Measurements from ENCODE around the gene OR8D1. TPM values are rescaled to one million over a fixed set of nuclear protein-coding genes. Genes with fewer than 3 reads are reported as not detected.

Gene OR8D1
- polyA plus RNA-seq, 1 donor from 2014 or later, result not detected

- Histone ChIP-seq H3K9me3 (ENCODE audit: low read length) (no peaks in the 10 kb centered on the region), H3F3A (ENCODE audit: insufficient read depth, low read length, poor library complexity, severe bottlenecking) (no peaks in the 10 kb centered on the region), H3K27ac (ENCODE audit: low read length) (no peak overlapping the region), H4K20me1 (ENCODE audit: insufficient read depth) (no peaks in the 10 kb centered on the region), H3K4me3 (ENCODE audit: low read length) (no peak overlapping the region), H3K36me3 (ENCODE audit: insufficient read depth, low read length) (no peaks in the 10 kb centered on the region), H3K9ac (ENCODE audit: low read length) (no peak overlapping the region), H3K79me2 (replicated peaks; ENCODE audit: insufficient read depth, low read length) (no peaks in the 10 kb centered on the region), H2AFZ (ENCODE audit: low read depth, low read length) (no peak overlapping the region), H3K9me2 (ENCODE audit: insufficient read depth, low read length) (no peaks in the 10 kb centered on the region), H3K4me2 (ENCODE audit: low read length) (no peak overlapping the region), H3K27me3 (ENCODE audit: insufficient read depth, low read depth, low read length) (no peaks in the 10 kb centered on the region)
- TF ChIP-seq SMC3 (conservative IDR thresholded peaks at IDR 0.05; ENCODE audit: poor library complexity) (no peak), POLR2AphosphoS5 (IDR thresholded peaks at IDR 0.05) (no peak), CTCF (IDR thresholded peaks at IDR 0.05; ENCODE audit: poor library complexity, severe bottlenecking) (no peak), EZH2 (IDR thresholded peaks at IDR 0.05; ENCODE audit: borderline replicate concordance, insufficient read depth, low read length, poor library complexity, severe bottlenecking) (no peak), EP300 (conservative IDR thresholded peaks at IDR 0.05; ENCODE audit: poor library complexity, severe bottlenecking) (no peak)
- TF ChIP-seq, protein P1, sequence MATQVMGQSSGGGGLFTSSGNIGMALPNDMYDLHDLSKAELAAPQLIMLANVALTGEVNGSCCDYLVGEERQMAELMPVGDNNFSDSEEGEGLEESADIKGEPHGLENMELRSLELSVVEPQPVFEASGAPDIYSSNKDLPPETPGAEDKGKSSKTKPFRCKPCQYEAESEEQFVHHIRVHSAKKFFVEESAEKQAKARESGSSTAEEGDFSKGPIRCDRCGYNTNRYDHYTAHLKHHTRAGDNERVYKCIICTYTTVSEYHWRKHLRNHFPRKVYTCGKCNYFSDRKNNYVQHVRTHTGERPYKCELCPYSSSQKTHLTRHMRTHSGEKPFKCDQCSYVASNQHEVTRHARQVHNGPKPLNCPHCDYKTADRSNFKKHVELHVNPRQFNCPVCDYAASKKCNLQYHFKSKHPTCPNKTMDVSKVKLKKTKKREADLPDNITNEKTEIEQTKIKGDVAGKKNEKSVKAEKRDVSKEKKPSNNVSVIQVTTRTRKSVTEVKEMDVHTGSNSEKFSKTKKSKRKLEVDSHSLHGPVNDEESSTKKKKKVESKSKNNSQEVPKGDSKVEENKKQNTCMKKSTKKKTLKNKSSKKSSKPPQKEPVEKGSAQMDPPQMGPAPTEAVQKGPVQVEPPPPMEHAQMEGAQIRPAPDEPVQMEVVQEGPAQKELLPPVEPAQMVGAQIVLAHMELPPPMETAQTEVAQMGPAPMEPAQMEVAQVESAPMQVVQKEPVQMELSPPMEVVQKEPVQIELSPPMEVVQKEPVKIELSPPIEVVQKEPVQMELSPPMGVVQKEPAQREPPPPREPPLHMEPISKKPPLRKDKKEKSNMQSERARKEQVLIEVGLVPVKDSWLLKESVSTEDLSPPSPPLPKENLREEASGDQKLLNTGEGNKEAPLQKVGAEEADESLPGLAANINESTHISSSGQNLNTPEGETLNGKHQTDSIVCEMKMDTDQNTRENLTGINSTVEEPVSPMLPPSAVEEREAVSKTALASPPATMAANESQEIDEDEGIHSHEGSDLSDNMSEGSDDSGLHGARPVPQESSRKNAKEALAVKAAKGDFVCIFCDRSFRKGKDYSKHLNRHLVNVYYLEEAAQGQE (IDR thresholded peaks at IDR 0.05; ENCODE audit: borderline replicate concordance), result no peak
Measured at GRCh38 chr11:124285610-124286344, 28.0 kb downstream of the OR8D1 start.

- Histone ChIP-seq H3K27ac (ENCODE audit: low read length) (no peak overlapping the region), H3K9me3 (ENCODE audit: low read length) (no peaks in the 10 kb centered on the region), H3K9me2 (ENCODE audit: insufficient read depth, low read length) (no peaks in the 10 kb centered on the region), H2AFZ (ENCODE audit: low read depth, low read length) (no peak overlapping the region), H3K4me2 (ENCODE audit: low read length) (no peak overlapping the region), H3F3A (ENCODE audit: insufficient read depth, low read length, poor library complexity, severe bottlenecking) (no peaks in the 10 kb centered on the region), H3K36me3 (ENCODE audit: insufficient read depth, low read length) (no peaks in the 10 kb centered on the region), H3K9ac (ENCODE audit: low read length) (no peak overlapping the region), H4K20me1 (ENCODE audit: insufficient read depth) (no peaks in the 10 kb centered on the region), H3K4me3 (ENCODE audit: low read length) (no peak overlapping the region), H3K27me3 (ENCODE audit: insufficient read depth, low read depth, low read length) (no peaks in the 10 kb centered on the region), H3K79me2 (replicated peaks; ENCODE audit: insufficient read depth, low read length) (no peaks in the 10 kb centered on the region)
- no peak for TF ChIP-seq SMC3 (conservative IDR thresholded peaks at IDR 0.05; ENCODE audit: poor library complexity)
Measured at GRCh38 chr11:124278261-124278660, 35.5 kb downstream of the OR8D1 start.

- Histone ChIP-seq H3K4me3 (ENCODE audit: low read length) (no peak overlapping the region), H2AFZ (ENCODE audit: low read depth, low read length) (no peak overlapping the region), H3F3A (ENCODE audit: insufficient read depth, low read length, poor library complexity, severe bottlenecking) (no peaks in the 10 kb centered on the region), H3K27ac (ENCODE audit: low read length) (no peak overlapping the region), H3K79me2 (replicated peaks; ENCODE audit: insufficient read depth, low read length) (no peaks in the 10 kb centered on the region), H3K9me2 (ENCODE audit: insufficient read depth, low read length) (no peaks in the 10 kb centered on the region), H3K4me2 (ENCODE audit: low read length) (no peak overlapping the region), H3K36me3 (ENCODE audit: insufficient read depth, low read length) (no peaks in the 10 kb centered on the region), H3K9ac (ENCODE audit: low read length) (no peak overlapping the region), H4K20me1 (ENCODE audit: insufficient read depth) (no peaks in the 10 kb centered on the region), H3K27me3 (ENCODE audit: insufficient read depth, low read depth, low read length) (no peaks in the 10 kb centered on the region), H3K9me3 (ENCODE audit: low read length) (no peaks in the 10 kb centered on the region)
- TF ChIP-seq, protein P1 (IDR thresholded peaks at IDR 0.05; ENCODE audit: borderline replicate concordance), result no peak
- TF ChIP-seq EZH2 (IDR thresholded peaks at IDR 0.05; ENCODE audit: borderline replicate concordance, insufficient read depth, low read length, poor library complexity, severe bottlenecking), result no peak
- TF ChIP-seq POLR2AphosphoS5 (IDR thresholded peaks at IDR 0.05), result no peak
- no peak for TF ChIP-seq TAF1 (IDR thresholded peaks at IDR 0.05; ENCODE audit: low read depth)
- no peak for TF ChIP-seq MXI1 (conservative IDR thresholded peaks at IDR 0.05; ENCODE audit: poor library complexity, severe bottlenecking)
- no peak for TF ChIP-seq CTCF (IDR thresholded peaks at IDR 0.05; ENCODE audit: poor library complexity, severe bottlenecking)
- TF ChIP-seq EP300 (conservative IDR thresholded peaks at IDR 0.05; ENCODE audit: poor library complexity, severe bottlenecking), result no peak
- TF ChIP-seq SMC3 (conservative IDR thresholded peaks at IDR 0.05; ENCODE audit: poor library complexity), result peak; percentile 20
Measured at GRCh38 chr11:124277804-124278203, 35.9 kb downstream of the OR8D1 start.
